K562 (cell line): ENCODE data around the gene ZYG11A.

Experiments
- AFF4 ChIP-seq: sonication (generic); formaldehyde crosslinking; IDR thresholded peaks from 2 replicates; pipeline ENCODE4 v1.8.0; 2023; ENCODE audit warnings: mild to moderate bottlenecking, missing genetic modification reagents
- ARHGAP35 ChIP-seq: fragments of 450-650 bp; IDR thresholded peaks from 2 replicates; pipeline ENCODE4 v1.6.1; 2018; ENCODE audit not compliant: partially characterized antibody
- CREB1 ChIP-seq, 2 experiments: sonication (generic) in 1 of 2; formaldehyde crosslinking in 1 of 2; IDR thresholded peaks; 2 replicates each; pipeline versions ENCODE4 v1.6.1 to v1.8.0; 2012 to 2022; ENCODE audit warnings: inconsistent platforms in 1 of 2, mild to moderate bottlenecking in 1 of 2, missing genetic modification reagents in 1 of 2, moderate library complexity in 1 of 2
- CTCF ChIP-seq, 3 experiments: IDR thresholded peaks in 2 of 3; conservative IDR thresholded peaks in 1 of 3; 2 replicates each; pipeline ENCODE4 v1.5.1; 2011 to 2012; ENCODE audit warnings: low read length in 3 of 3, mild to moderate bottlenecking in 3 of 3, control low read depth in 2 of 3, improper control_type of control experiment in 1 of 3, inconsistent platforms in 1 of 3, low read depth in 1 of 3, mixed read lengths in 1 of 3, moderate library complexity in 1 of 3; ENCODE audit not compliant: insufficient read depth in 2 of 3
- FOXP1 ChIP-seq: sonication (generic); formaldehyde crosslinking; IDR thresholded peaks from 2 replicates; pipeline ENCODE4 v1.8.0; 2022; ENCODE audit warnings: mild to moderate bottlenecking, missing genetic modification reagents
- MAZ ChIP-seq, 2 experiments: fragments of 450-650 bp in 1 of 2; sonication (generic) in 1 of 2; formaldehyde crosslinking; IDR thresholded peaks in 1 of 2; conservative IDR thresholded peaks in 1 of 2; 2 replicates each; pipeline versions ENCODE4 v1.4.0 to v1.5.0; 2020; ENCODE audit warnings: mild to moderate bottlenecking in 1 of 2, missing genetic modification reagents in 1 of 2
- OTX1 ChIP-seq: fragments of 450-650 bp; formaldehyde crosslinking; IDR thresholded peaks from 2 replicates; pipeline ENCODE4 v1.4.0; 2022; ENCODE audit warnings: mild to moderate bottlenecking
- POLR2AphosphoS5 ChIP-seq: IDR thresholded peaks from 2 replicates; pipeline ENCODE4 v1.6.1; 2011; ENCODE audit warnings: mild to moderate bottlenecking, low read depth, low read length, moderate library complexity; ENCODE audit not compliant: control insufficient read depth, insufficient read depth
- SAFB2 ChIP-seq: fragments of 200-400 bp; formaldehyde crosslinking; IDR thresholded peaks from 2 replicates; pipeline ENCODE4 v1.6.1; 2018; ENCODE audit warnings: borderline replicate concordance, low read length, low read depth, moderate library complexity; ENCODE audit not compliant: severe bottlenecking
- ZBTB1 ChIP-seq: sonication (generic); formaldehyde crosslinking; IDR thresholded peaks from 2 replicates; pipeline ENCODE4 v1.8.1; 2023; ENCODE audit warnings: missing genetic modification reagents, low read depth, mild to moderate bottlenecking, borderline replicate concordance
- ZNF449 ChIP-seq: fragments of 250-450 bp; sonication (Bioruptor Pico); IDR thresholded peaks from 2 replicates; pipeline ENCODE4 v1.8.0; 2022; ENCODE audit warnings: moderate library complexity, mild to moderate bottlenecking, inconsistent platforms
- ZNF76 ChIP-seq: fragments of 250-450 bp; sonication (Bioruptor Pico); IDR thresholded peaks from 2 replicates; pipeline ENCODE4 v1.4.0; 2020; ENCODE audit warnings: mild to moderate bottlenecking, moderate library complexity, borderline replicate concordance
- TF ChIP-seq, protein P1 (sequence below): sonication (generic); formaldehyde crosslinking; IDR thresholded peaks from 2 replicates; pipeline ENCODE4 v1.8.0; 2022; ENCODE audit warnings: mild to moderate bottlenecking, missing genetic modification reagents

DNA sequence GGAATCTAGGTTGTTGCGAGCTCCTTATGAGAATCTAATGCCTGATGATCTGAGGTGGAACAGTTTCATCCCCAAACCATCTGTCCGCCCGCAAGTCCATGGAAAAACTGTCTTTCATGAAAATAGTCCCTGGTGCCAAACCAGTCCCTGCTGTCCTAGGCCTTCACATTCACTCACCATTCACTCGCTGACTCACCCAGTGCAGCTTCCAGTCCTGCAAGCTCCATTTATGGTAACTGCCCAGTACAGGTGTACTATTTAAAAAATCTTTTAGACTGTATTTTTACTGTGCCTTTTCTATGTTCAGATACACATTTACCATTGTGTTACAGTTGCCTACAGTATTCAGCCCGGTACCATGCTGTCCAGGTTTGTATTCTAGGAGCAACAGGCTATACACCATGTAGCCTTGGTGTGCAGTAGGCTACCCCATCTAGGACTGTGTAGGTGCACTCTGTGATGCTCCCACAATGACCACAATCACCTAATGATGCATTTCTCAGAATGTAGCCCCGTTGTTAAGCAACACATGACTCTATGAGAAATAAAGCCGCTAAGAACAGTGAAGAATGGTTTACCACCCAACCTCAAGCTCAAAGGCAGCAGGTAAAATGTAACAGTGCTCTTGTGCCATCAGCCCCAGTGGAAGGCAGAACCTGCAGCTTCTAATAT is 76.6 kb downstream of the ZYG11A start:
- TF ChIP-seq SAFB2 (no peak), AFF4 (CRISPR knock-in tag) (no peak), OTX1 (CRISPR knock-in tag) (no peak), CREB1 (IDR thresholded peaks at IDR 0.05) (no peak), CREB1 (CRISPR knock-in tag; IDR thresholded peaks at IDR 0.05) (no peak), MAZ (CRISPR knock-in tag; conservative IDR thresholded peaks at IDR 0.05 in 1 of 2, IDR thresholded peaks at IDR 0.05 in 1 of 2) (no peak), CTCF (IDR thresholded peaks at IDR 0.05 in 2 of 3, conservative IDR thresholded peaks at IDR 0.05 in 1 of 3; ENCODE audit: insufficient read depth in 2 of 3, low read depth in 1 of 3, low read length in 3 of 3) (no peak), ZNF76 (no peak), ZNF449 (CRISPR knock-in tag) (no peak), ZBTB1 (CRISPR knock-in tag) (no peak), ARHGAP35 (no peak), POLR2AphosphoS5 (no peak), FOXP1 (no peak)
- TF ChIP-seq, protein P1, sequence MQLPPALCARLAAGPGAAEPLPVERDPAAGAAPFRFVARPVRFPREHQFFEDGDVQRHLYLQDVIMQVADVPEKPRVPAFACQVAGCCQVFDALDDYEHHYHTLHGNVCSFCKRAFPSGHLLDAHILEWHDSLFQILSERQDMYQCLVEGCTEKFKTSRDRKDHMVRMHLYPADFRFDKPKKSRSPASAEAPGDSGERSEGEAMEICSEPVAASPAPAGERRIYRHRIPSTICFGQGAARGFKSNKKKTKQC (CRISPR knock-in tag), result no peak
